Measurements from ENCODE around the gene NOTUM. TPM values are rescaled to one million over a fixed set of nuclear protein-coding genes. Genes with fewer than 3 reads are reported as not detected.

The NOTUM gene
- under 1 TPM in 1 of 4 donors, not detected in 3; 0.83 TPM for total RNA-seq

- peaks cover 16 to 33% (median 27%) of the 10 kb centered on the region in 4 donors for H3K4me1 ChIP-seq
- no peaks in the 10 kb centered on the region for H3K9me3 ChIP-seq
- H3K27me3 ChIP-seq: peaks cover 10 to 94% (median 39%) of the 10 kb centered on the region in 4 donors
- WGBS: no CpG with 5 or more reads among the region's 65 CpGs
- H3K4me3 ChIP-seq: peak within 1 kb of the TSS; percentile 52 to 62 (median 54)
- H3K36me3 ChIP-seq: no peaks in the 10 kb centered on the region
- no peak within 1 kb of the TSS for H3K27ac ChIP-seq (replicated peaks in 1 of 4)
- no peak for DNase-seq (ENCODE audit: extremely low spot score)
- intact Hi-C loops (cut with DNase I): no loop called here
- TF ChIP-seq EP300 (IDR thresholded peaks at IDR 0.05): no peak
- TF ChIP-seq POLR2A (IDR thresholded peaks at IDR 0.05; ENCODE audit: low read depth): no peak
- TF ChIP-seq, protein P1, sequence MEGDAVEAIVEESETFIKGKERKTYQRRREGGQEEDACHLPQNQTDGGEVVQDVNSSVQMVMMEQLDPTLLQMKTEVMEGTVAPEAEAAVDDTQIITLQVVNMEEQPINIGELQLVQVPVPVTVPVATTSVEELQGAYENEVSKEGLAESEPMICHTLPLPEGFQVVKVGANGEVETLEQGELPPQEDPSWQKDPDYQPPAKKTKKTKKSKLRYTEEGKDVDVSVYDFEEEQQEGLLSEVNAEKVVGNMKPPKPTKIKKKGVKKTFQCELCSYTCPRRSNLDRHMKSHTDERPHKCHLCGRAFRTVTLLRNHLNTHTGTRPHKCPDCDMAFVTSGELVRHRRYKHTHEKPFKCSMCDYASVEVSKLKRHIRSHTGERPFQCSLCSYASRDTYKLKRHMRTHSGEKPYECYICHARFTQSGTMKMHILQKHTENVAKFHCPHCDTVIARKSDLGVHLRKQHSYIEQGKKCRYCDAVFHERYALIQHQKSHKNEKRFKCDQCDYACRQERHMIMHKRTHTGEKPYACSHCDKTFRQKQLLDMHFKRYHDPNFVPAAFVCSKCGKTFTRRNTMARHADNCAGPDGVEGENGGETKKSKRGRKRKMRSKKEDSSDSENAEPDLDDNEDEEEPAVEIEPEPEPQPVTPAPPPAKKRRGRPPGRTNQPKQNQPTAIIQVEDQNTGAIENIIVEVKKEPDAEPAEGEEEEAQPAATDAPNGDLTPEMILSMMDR (IDR thresholded peaks at IDR 0.05): peak in 1 of 3 experiments; percentile 25
- TF ChIP-seq POLR2AphosphoS5 (IDR thresholded peaks at IDR 0.05): no peak
These were observed at the start of gene NOTUM for GRCh38 chr17:81961087-81961511. NOTUM (minus strand) TSS chr17:81961187; CDS start chr17:81960909, 278 bp downstream.

DNA sequence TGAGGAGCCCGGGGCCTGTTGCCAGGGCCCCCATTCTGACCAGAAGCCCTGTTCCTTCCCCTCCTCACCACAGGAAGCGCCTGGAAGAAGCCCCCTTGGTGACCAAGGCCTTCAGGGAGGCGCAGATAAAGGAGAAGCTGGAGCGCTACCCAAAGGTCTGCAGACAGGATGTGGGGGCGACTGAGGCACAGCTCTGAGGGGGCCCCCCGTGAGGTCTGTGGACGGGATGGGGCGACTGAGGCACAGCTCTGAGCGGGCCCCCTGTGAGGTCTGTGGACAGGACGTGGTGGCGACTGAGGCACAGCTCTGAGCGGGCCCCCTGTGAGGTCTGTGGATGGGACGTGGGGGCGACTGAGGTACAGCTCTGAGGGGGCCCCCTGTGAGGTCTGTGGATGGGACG lies 48.4 kb upstream of the NOTUM start:
- peaks cover 0 to 39% (median 20%) of the 10 kb centered on the region in 4 donors for H3K36me3 ChIP-seq
- TF ChIP-seq POLR2A (IDR thresholded peaks at IDR 0.05; ENCODE audit: low read depth) (no peak), EP300 (IDR thresholded peaks at IDR 0.05) (no peak), POLR2AphosphoS5 (IDR thresholded peaks at IDR 0.05) (no peak)
- TF ChIP-seq, protein P1 (IDR thresholded peaks at IDR 0.05): no peak
- 74% methylated on average over 10 of the region's 15 CpGs for WGBS

DNA sequence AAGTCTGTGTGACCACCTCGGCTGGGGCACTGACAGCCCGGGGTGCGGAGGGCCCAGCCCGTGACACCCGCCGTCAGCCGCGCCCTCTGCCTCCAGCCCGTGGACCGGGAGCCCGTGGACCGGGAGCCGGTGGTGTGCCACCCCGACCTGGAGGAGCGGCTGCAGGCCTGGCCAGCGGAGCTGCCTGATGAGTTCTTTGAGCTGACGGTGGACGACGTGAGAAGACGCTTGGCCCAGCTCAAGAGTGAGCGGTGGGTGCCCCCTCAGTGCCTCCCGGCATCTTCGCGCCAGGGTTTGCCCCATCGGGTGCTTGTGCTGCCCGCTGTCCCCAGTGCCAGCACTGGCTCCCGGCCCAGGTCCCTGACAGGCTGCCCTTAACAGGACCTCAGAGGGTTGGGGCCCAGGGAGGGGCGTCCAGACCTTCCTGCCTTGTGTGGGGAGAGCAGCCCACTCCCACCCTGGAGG lies 48.0 kb upstream of the NOTUM start:
- Histone ChIP-seq H3K4me1 (peaks cover 22 to 31% (median 25%) of the 10 kb centered on the region in 4 donors), H3K27me3 (no peaks in the 10 kb centered on the region), H3K4me3 (no peak overlapping the region), H3K9me3 (no peaks in the 10 kb centered on the region), H3K27ac (replicated peaks in 1 of 4) (no peak overlapping the region), H3K36me3 (peaks cover 0 to 39% (median 20%) of the 10 kb centered on the region in 4 donors)
- no peak for DNase-seq (ENCODE audit: extremely low spot score)
- 93% methylated on average over 11 of the region's 28 CpGs for WGBS
- intact Hi-C loops (cut with DNase I): no loop called here
- TF ChIP-seq, protein P1 (IDR thresholded peaks at IDR 0.05): no peak
- TF ChIP-seq EP300 (IDR thresholded peaks at IDR 0.05) (no peak), POLR2A (IDR thresholded peaks at IDR 0.05; ENCODE audit: low read depth) (no peak), POLR2AphosphoS5 (IDR thresholded peaks at IDR 0.05) (no peak)

More for the DNA sequence above, 48.4 kb upstream of the NOTUM start:
- Histone ChIP-seq H3K4me1 (peaks cover 17 to 27% (median 23%) of the 10 kb centered on the region in 4 donors), H3K4me3 (no peak overlapping the region), H3K27me3 (no peaks in the 10 kb centered on the region), H3K9me3 (no peaks in the 10 kb centered on the region), H3K27ac (replicated peaks in 1 of 4) (no peak overlapping the region)
- DNase-seq (ENCODE audit: extremely low spot score): no peak
- intact Hi-C loops (cut with DNase I): no loop called here

DNA sequence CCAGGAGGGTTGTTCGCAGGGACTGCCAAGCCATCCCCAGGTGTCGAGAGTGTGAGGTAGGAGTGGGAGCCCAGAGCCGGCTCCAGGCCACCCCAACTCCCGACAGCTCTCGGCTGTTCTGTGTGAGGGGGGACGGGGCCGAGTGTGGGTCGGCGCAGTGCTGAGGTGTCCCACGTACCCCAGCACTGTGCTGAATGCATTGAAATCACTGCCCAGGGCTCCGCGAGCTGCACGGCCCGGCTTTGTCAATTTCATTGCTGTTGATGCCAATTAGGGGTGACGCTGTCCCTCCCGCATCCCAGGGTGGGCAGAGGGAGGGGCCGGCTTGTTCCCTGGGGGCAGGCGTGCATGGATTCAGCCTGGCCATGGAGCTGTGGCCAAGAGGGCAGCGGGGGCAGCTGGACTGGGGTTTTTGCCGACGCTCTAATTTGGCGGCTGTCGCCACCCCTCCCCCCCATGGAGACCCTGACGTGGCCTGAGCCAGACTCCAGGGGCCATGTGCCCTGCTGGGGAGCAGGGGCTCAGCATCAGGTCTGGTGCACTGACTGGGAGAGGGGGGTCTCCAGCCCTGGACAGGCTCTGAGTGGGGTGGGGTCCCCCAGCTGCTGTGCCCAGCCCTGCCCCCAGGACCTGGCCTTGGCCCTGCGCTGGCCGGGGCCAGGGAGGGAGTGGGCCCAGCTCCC lies 47.4 kb upstream of the NOTUM start:
- Histone ChIP-seq H3K9me3 (no peaks in the 10 kb centered on the region), H3K36me3 (peaks cover 0 to 39% (median 20%) of the 10 kb centered on the region in 4 donors), H3K27me3 (no peaks in the 10 kb centered on the region), H3K27ac (replicated peaks in 1 of 4) (no peak overlapping the region), H3K4me1 (peaks cover 25 to 37% (median 31%) of the 10 kb centered on the region in 4 donors), H3K4me3 (no peak overlapping the region)
- DNase-seq (ENCODE audit: extremely low spot score): no peak
- no peak for TF ChIP-seq POLR2A (IDR thresholded peaks at IDR 0.05; ENCODE audit: low read depth)
- TF ChIP-seq POLR2AphosphoS5 (IDR thresholded peaks at IDR 0.05): no peak
- no peak for TF ChIP-seq EP300 (IDR thresholded peaks at IDR 0.05)
- TF ChIP-seq, protein P1 (IDR thresholded peaks at IDR 0.05): no peak
- intact Hi-C loops (cut with DNase I): no loop called here
- WGBS: 100% methylated on average over 4 of the region's 26 CpGs

All from esophagus muscularis mucosa (tissue), 4 donors.